GM19452 (cell line): Measurements from ENCODE around the gene SCARB1.
A peak's percentile ranks its signal among the peaks of the same experiment; 100 is the strongest.

Experiments
- ATAC-seq: cut with Tn5 transposase; IDR thresholded peaks from one replicate; pipeline ENCODE4 v1.9.1; 2021; ENCODE audit not compliant: unreplicated experiment

The SCARB1 gene

DNA sequence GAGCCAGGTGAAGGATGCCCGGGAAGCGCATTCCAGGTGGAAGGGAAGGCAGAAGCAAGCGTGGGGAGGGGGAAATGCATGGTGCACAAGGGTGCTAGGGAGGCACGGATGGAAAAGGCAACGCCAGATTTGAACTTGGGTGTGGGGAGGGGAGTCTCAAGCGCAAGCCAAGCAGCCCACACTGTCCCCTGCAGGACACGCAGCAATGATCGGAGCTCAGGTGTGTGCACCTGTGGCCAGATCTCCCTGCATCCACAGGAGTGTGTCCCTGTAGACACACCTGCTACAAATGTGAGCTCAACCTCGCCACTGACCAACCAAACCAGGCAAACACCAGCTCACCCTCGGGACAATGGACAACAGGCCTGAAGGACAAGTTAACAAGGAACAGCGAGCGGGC lies 63.2 kb downstream of the SCARB1 start:
- ATAC-seq = no peak

DNA sequence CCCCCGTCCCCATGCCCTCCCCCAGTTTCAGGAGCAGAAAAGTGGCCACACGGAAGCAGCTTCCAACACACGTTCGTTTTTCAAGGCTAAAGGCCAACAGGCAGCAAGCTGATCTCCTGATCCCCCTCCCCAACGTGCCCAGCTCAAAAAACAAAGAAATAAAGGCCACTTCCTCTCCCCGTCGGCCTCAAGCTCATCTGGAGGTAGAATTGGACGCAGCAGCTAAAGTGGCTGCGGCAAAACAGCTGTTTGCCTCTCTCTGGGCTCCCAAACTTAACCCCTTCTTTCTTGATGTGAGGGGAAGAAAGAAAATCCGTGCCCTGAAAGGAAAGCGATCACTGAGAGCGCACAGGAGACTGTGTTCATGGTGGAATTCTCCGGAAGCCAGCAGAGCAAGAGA lies 66.3 kb downstream of the SCARB1 start:
- ATAC-seq = no peak

DNA sequence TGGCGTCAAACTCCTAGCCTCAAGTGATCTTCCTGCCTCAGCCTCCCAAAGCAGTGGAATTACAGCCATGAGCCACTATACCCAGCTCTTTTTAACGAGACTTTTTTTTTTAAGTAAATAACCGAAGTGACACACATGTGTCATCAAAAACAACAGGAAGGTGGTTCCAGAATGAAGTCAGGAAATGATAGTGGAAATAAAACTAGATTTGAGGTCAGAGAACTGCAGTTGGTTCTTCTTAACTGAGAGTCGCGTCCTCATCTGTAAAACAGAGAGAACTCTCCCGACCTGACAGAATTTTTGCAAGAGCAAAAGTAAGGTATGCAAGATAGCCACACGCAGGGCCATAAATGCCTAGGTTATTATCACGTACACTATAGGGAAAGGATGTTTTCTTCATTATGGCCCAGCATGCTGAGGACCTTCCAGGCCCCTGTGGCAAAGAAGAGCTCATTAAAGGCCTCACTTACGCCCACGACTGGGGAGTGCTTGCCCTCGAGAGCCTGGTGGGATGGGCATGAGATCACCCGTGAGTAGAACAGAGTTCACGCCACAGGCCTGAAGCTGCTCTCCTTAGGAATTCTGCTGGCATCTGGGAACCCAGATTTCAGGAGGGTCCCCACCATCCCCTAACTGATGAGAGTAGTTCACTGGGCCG lies 67.2 kb downstream of the SCARB1 start:
- peak; percentile 41 for ATAC-seq

- ATAC-seq = no peak
Measured at GRCh38 chr12:124795081-124795948, 68.3 kb downstream of the SCARB1 start.

DNA sequence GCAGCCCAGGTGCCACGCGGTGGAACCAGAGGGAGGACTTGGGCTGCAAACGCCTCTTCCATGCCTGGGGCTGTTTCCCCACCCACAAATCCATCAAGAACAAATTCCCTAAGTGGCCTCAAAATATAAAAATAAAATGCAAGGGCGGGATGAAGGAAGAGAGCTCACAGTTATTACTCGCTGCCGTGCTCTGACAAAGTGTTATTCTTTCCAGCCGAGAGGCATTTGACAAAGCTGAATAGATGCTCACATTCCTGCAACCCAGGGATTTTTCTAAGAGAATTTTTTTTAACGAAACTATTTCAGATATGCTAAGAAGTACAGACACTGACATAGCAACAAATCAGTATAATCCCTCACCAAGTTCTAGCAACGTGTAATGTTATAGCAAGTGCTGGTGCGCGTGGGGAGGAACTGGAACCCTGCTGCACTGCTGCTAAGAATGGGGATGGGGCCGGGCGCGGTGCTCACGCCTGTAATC lies 70.7 kb downstream of the SCARB1 start:
- no peak for ATAC-seq

DNA sequence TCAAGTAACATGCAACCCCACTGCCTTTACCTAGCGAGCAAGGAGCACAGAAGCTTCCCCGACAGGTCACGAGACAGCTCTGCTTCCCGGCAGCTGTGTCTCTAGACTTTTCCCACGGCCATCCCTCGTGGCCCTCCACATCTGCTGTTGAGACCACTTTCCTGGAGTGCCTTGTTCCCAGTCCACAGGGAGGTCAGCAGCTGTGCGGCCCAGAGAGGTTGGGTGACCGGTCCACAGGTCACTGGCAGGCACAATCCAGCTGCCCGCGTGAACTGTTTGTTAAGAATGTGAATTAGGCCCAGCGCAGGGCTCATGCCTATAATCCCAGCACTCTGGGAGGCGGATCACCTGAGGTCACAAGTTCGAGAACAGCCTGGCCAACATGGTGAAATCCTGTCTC lies 71.5 kb downstream of the SCARB1 start:
- no peak for ATAC-seq

- ATAC-seq = no peak
Measured at GRCh38 chr12:124790650-124791400, 72.8 kb downstream of the SCARB1 start.

DNA sequence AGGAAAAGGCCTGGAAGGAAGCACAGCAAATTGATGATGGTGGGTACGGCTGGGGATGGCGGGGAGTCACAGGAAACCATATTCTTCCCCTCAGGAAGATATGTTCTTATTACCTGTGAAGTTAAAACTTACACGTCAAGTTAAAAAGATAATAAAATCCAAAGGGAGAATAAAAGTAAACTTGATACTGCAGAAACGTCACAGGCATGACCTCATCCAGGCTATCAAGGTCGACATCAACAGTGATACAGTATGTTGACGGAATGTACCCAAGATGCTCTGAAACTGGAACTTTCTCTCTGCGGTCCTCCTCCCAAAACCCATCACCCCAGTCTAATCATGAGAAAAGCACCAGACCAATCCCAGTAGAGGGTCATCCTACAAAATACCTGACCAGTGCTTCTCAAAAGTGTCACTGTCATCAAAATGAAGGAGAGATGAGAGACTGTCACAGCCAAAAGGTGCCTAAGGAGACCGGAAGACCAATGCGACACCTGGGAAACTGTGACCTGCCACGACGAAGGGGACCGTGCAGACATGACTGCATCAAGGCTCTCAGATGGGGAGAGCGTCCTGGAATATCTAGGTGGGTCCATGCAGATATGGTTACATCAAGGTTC lies 74.6 kb downstream of the SCARB1 start:
- ATAC-seq = no peak

- no peak for ATAC-seq
Measured at GRCh38 chr12:124786061-124786964, 77.4 kb downstream of the SCARB1 start.

- ATAC-seq = no peak
Measured at GRCh38 chr12:124784871-124785572, 78.6 kb downstream of the SCARB1 start.

GRCh38 chr12:124783087-124783486 lies 80.6 kb downstream of the SCARB1 start:
- ATAC-seq = no peak

GRCh38 chr12:124782132-124782531 lies 81.5 kb downstream of the SCARB1 start:
- no peak for ATAC-seq

DNA sequence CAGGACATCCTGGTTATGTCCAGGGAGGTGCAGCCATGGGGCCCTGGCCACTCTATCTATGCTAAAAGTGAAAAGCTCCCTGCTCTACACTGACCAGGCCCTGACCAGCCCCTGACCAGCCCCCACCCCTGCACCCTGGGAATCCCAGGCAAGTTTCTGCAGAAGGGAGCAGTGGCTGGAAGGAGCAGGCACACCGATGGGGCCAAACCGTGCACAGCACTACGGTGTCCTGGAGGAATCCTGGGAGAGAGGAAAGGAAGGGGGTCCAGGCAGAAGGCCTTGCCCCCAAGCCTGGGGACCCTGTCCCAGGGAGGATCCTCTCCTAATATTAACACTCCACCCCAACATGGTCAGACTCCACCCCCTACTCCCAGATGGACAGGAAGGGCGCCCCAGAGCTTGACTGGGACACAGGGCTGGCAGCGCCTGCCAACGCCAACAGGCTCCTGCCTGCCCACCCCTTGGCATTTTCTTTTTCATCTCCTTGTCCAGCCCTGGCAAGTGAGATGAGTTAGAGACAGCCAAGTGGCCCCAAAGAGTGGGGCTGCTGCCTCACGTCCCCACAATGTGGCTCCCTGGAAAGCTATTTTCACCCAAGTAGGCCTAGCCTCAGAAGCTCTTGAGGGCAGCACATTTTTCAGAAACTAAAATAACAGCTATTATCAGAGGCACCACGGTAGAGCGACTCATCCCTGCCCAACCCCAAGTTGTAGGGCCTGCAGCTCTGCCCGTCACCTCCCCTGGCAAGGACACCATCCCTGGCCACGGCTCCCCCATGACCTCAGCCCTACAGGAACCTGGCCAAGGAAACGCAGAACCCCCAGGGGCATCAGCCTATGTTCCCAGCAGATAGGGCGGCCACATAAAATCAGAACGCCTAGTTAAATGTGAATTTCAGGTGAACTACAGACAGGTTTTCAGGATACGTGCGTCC lies 82.6 kb downstream of the SCARB1 start:
- ATAC-seq = no peak

DNA sequence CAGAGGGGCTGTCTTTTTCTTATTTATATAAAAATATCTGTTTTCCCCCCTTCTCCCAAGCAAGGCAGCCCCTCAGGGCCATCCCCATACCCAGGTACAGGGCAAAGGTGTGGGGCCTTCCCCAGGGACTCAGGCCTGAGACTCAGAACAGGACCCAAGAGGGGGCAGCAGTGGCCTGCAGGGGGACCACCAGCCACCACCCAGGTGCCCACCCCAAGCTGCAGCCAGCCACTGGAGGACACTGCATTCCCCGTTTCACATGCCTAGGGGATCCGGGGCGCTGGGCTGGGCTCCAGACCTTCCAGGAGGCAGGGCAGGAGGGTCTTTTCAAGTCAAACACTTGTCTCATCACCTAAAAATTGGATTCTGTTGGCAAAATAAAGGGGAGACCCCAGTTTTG lies 83.3 kb downstream of the SCARB1 start:
- ATAC-seq = no peak

- ATAC-seq = no peak
Measured at GRCh38 chr12:124779161-124780141, 84.2 kb downstream of the SCARB1 start.

DNA sequence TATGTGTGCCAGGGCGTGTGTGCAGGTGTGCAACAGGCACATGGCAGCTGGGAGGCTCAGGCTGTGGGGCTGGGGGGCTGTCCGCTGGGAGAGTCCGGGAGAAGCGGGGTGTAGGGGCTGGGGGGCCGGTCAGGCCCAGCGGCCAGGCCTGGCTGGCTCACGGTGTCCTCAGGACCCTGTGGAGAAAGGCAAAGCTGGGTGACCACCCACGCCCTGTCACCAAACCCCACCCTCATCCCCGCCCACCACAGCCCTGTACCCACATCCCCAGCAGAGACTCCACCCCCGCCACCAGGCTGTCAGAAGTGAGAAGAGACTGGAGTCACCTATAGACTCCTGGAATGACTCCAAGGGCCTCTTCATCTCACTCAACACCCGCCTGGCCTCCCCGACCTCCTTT lies 85.3 kb downstream of the SCARB1 start:
- no peak for ATAC-seq
